LHCN-M2 (cell line): ENCODE measurements around the gene SGMS1. TPM values are rescaled to one million over a fixed set of nuclear protein-coding genes. Genes with fewer than 3 reads are reported as not detected.

Experiments used
- DNase-seq: peaks from one replicate; pipeline ENCODE4 v3.0.0-alpha.2; 2012; ENCODE audit warnings: low read depth
- total RNA-seq: library from RNA; depleted of rRNA; stranded (reverse); fragments of >200 nt; gene quantifications from 2 replicates; pipeline ENCODE4 v1.2.3, GENCODE V29; 2014

Gene SGMS1
- total RNA-seq, 1 experiment from 2014 or later, result 32.6 TPM

DNA sequence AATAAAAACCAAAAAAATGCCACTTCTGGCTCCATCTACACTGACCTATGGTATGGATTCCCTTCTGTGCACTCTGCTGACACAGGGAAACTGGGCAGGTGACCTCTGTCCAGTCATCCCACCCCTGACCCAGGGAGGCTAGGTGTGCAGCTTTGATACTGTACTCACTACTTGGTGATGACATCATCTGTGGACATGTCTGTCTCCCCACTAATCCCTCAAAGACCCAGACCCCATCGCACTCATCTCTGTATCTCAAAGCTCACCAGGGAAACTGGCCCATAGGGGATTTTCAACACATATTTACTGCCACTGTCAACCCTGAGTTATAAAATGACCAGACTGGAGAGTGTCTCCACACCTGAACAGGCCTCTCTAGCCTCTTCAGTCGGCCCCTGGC is 10.6 kb downstream of the SGMS1 start:
- DNase-seq, result no peak

DNA sequence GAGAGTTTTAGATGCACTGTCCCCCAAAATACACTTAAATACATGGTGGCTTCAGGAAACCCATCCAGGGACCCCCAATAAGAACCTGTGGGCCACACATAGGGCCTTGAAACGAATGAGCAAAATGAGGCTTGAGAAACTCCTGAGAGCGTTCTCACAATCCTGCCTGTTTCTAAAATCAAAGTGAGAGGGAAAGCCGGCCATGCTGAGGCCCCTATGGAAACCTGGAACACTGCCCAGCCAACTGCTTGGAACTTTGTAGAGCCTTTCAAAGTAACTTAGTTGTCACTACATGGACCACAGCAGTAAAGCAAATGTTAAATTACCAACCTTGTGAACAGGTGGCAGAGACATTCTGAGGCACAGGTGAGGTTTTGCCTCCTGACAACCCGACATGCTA is 13.4 kb downstream of the SGMS1 start:
- no peak for DNase-seq

DNA sequence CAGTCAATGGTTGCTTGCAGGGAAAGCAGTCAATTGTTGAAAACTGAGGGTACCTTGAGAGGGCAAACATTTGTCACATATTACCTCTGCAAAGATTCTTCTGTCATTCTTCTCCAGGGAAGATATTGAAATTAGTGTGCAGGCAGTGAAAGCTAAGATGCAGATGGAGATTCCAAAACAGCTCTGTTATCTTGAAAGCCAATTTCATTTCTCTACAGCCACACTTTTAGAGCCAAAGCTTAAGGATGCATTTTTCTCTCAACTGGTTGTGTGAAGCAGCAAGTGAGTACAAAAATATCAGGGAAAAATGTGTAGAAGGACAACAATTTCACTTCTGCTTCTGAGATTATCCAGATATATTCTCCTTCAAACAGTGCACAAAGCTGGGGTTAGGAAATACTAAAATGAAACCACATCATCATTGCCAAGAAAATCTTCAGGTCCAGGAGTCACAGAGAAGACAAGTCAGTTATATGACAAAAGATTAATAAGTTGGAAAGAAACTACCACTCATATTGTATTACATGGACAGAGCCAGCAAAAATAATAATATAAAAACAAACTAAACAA is 16.3 kb downstream of the SGMS1 start:
- DNase-seq, result no peak

DNA sequence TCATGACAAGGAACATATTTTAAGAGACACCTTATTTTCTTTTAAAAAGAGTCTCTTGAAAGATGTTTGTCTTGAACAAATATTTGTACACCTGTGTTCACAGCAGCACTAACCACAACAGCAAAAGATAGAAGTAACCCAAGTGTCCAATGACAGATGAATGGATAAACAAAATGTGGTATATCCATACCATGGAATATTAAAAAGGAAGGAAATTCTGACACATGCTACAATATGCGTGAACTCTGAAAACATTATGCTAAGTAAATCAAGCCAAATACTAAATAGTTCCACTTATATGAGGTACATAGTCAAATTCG is 17.8 kb downstream of the SGMS1 start:
- DNase-seq, result no peak

DNA sequence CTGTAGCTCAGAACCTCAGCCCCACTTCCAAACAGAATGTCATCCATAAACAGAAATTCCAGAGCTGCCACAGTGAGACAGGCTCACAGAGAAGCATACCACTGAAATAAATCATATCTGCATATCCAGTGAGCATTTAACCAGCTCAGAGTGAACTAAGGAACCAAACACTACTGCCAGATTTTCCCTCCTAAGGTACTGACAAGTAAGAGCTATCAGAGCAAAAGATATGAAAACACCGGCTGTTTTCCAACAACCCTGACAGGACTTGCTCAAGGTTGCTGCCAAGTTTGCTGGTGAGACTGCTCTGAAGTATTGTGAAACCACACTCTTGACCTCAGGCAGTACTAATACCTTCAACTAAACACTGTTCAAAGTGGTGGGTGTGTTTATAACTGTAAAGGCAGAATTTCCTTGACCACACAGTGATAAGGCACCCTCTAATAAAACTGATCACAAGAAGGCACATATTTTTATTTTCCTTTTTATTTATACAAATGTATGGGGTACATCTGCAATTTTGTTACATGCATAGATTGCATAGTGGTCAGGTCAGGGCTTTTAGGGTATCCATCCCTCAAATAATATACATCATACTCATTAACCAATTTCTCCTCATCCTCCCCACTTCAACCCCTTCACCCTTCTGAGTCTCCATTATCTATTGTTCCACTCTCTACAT is 18.3 kb downstream of the SGMS1 start:
- peak; percentile 85 for DNase-seq

DNA sequence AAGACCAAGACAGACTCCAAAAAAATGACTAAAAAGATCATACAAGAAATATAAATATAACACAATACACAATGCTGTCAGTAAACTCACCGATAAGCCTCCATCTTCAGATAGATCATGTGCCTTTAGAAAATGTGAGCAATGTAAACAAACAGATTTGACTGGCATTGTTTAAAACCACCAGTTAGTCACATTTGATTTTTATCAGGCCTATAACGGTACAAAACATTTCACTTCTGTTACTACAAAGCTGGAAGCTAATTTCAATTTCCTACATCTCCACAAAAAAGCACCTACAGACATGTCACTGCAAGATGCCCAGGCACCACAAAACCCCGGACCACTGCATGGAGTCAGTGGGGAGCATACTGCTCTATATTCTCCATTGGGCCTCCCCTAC is 18.9 kb downstream of the SGMS1 start:
- DNase-seq, result no peak

DNA sequence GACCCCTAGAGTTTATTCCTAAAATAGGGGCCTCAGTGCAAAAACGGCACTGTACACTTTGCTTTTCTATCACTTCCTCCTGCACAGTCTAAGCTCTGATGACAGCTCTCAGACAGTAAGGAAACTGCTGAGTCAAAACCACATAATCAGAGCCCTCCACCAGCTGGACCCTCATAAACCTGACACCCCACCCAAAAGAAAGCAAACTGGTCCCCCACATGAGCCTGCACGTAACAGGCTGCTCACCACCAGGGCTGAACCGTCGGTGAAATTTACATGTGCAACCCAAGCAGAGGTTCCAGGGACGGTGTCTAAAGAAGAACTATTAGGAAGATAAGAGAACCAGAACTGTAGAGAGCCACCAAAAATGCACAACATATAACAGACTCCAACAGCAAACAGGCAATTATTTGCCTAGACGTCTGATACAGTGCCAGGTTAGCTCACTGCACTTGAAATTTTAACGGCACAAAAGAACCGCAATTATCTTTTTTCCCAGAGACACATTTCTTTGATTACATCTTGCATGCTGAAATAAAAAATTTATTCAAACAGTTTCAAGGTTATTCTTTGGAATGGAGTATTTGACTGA is 19.6 kb downstream of the SGMS1 start:
- DNase-seq, result no peak

DNA sequence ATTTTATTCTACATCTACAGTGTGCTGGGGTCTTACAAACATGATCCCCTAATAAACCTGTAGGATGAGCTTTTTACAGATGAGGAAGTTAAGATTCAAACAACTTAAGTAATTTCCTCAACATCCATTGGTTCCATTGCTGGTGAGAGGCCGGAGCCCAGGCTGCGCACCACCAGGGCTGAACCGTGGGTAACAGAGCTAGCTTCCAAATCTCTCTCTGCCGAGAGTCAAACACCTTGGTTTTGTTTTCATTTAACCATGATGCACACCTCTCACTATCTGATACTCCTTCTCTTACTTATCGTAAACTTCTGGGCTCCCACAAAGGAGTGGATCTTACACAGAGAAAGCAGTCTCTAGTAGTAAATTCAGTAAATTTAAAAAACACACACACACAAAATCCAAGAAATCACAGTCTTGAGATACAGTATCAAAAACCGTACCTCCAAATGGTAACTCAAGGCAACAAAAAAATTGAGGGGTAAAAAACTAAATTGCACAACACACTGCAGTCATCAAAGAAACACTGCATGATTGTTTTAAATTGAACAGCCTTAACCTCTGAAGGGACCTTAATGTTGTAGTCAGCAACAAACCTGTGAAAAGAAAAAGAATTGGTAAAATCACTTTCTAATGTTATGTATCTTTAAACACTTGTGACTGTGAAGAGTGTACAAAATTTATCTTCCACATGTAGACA is 20.5 kb downstream of the SGMS1 start:
- DNase-seq, result no peak

DNA sequence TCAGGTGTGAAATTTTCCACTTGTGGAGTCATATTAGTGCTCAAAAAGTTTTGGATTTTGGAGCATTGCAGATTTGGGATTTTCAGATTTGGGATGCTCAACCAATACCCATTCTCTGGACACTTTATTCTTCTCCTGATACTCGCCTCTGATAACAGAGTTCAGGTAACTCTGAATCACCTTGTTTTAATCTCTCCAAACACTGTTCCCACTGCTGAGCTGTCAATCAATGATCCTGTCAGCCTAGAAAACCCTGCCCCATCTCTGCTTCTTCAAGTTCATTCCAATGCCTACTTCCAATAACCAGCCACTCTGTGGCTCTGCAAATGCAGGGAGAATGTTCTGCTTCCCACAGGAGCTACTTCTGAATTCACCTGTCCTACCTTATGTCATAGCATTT is 21.8 kb downstream of the SGMS1 start:
- DNase-seq, result no peak

DNA sequence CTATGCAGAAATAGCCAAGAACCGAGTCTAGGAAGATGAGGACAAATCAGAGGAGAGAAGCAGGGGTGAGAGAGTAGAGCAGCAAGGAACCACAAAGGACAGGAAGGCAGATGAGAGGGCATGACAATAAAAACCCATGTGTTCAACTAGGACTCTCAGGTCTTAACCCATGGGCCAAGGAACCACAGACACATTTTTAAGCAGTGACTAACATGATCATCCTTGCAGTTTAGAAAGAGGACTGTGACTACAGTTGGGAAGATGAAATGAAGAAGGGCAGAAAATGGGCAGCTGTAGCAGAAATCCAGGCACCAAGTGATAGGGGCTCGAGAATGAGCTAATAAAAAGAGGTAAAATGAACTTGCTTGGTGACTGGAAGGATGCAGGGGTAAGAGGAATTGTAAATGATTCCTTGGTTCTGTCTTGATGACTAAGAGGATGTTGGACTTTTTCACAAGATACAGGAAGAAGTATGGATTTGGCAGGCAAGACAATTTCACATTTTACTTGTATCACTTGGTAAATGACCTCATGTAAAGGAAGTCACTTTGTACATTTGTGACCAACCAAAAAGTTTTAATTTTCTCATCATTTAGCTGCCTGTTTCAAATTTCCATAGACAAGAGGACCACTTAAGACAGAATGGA is 22.8 kb downstream of the SGMS1 start:
- DNase-seq, result no peak

DNA sequence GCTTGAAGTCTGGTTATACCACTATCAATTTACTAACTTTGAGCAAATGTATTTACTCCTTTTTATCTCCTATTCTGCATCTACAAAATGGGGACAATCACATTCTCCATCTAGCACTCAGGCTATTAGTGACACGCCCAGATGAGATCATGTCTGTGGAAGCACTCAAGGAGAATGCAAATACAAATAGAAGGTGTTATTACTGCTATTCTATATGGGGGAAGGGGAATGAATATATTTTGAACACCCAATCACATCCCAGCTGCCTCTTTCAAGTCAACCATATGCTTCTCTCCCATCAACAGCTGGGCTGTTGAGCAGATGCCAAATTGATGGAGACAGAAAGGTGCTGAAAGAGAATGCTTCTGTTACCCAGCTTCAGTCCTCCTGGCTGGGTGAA is 23.5 kb downstream of the SGMS1 start:
- DNase-seq, result no peak

DNA sequence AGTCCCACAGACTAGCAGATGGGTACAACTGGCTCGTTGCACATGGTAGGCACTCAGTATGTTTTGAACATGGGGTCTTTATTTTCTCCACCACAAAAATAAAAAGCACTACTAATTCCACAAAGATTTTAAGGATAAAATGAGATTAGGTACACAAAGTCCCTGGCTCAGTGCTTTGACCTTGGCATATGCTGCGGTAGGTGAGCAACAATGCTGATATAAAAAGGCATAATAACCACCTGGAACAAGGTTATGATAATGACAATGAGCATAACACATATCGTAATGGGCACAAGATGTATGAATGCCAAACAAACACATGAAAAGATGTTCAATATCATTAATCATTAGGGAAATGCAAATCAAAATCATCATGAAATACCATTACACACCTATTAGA is 26.9 kb downstream of the SGMS1 start:
- no peak for DNase-seq

DNA sequence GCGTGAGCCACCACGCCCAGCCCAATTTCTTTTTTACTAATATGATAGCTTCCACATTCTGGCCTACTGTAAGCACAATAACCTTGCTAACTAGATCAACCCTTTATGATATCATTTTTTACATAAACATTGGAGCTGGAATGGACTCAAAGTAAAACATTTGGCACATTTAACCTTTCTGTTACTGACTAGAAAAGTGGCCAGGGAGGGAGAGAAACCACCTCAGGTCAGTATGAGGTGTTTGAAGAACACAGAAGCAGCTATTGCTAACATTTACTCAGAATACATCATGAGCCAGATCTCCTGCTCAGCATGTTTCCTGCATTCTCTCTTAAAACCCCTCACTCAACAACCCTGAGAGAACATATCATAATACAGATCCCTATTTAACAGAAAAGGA is 27.3 kb downstream of the SGMS1 start:
- DNase-seq, result no peak

DNA sequence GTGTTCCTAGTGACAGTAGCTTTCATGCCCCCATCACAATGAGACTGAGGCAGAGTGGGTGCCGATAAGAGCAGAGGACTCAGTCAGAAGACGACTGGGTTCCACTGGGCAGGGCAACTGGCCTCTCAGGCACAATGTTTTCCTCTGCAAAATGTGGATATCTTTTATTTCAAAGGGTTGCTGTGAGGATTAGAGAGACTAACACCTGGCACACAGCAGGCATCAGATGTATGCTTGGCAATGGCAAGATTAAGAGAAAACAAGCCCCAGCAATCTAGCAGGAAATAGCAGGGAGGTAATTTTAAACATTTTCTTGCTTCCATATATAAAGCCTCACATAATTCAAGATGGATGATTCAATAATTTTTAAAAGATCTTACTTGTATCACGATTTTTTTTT is 28.0 kb downstream of the SGMS1 start:
- DNase-seq, result no peak

DNA sequence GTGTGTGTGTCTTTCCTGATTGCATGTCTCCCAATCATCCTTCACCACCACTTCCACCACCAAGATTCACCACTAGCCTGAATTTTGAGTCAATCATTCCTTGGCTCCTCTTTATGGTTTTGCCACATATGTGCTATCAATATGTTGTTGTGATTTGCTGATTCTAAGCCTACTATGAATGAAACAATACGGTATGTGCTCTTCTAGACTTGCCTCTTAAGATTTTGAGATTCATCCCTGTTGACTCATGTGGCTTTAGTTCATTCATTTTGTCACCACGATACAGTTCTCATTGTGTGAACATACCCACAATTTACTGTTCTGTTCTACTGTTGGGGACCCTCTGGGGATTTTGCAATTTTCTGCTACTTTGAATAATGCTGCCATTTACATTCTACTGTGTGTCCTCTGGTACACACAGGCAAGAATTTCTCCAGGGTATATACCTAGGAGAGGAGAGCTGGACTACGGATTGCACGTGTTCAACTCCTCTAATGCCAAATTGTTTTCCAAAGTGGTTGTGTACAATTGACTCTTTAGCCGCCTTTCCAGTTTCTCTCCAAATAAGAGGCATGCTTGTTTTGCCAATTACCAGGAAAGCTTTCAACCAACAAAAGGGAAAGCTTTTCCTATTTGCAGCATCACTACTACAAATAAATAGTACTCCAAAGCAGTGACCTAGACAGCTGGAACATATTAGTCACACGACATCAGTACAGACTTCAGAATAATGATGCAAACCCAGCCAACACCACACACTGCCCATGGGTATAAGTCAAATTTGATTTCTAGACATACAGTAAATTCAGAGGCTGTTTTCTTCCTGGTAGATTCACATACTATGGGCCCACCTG is 30.0 kb downstream of the SGMS1 start:
- DNase-seq, result peak; percentile 88

DNA sequence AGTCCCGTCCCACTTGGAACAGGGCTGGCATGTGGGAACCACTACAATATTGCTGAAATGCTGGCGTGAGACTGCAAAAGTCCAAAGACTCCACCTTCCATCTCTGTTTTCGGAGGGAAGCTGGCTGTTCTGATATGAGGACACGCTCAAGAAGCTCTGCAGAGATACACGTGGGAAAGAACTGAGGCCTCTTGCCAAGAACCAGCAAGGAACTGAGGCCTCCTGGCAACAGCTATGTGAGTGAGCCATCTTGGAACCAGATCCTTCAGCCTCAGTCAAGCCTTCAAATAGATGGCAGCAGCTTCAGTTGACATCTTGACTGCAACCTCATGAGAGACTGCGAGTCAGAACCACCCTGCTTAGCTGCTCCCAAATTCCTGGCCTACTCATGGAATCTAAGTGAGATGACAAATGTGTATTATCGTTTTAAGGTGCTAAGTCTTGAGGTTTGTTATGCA is 30.8 kb downstream of the SGMS1 start:
- peak; percentile 45 for DNase-seq

DNA sequence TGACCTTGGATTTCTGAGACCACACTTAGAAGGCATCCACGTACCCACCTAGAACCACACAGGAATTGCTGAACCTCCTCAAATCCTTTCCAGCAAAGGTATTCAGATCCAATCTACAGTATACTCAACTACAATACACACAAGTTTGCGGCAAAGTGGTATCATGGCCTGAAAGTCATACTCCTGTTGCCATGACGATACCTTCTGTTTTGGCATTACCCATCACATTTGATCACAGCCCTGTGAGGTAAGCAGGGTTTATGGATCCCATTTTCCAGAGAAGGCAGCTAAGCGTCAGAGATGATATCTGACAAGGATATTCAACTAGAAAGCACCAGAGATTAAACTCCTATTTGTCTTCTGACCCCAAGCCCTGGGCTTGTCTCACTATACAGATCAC is 32.8 kb downstream of the SGMS1 start:
- no peak for DNase-seq

DNA sequence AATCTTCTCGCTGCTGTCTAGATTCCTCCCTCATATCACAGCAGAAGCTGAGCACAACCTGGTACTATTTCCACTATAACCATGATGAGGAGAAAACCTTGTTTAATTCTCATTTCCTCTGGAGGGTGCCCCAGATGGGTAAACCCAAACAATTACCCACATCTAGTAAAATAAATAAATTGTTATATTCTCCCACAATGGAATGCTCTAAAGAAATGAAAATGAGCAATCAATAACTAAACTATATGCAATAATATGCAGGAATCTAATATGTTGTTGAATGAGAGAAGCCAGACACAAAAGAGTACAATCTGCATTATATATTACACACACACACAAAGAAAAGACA is 37.0 kb downstream of the SGMS1 start:
- no peak for DNase-seq

DNA sequence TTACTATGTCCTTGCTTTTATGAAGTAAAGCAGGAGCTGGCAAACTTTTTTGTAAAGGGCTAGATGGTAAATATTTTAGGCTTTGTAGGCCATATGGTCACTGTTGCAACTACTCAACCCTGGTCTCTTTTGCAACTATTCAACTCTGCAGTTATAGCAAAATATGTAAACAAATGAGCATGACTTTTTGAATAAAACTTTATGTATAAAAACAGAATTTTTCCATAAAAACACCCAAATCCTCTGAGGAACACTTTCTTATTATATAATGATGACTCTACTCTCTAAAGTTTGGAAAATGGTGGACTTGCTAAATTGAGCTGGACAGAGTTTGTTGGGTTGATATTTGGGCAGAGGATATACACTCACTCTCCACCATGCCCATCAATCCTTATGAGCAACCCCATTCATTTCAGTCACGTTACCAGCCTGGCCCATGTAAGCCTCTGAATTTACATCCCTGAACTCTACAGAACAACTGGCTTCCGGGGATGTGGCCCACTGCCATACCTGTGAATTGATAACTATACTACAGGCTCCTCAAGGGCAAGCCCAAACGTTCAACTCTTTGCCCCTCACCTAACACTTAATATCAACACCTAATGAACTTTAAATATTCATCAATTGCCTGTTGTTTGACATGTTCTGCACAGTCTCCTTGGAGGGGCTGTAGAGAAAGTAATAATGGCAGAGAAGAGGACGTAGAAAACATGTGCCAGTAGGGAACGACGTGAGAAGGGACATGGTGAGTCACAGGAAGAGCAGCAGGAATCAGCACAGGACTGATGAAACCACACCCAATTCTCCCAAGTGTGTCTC is 37.6 kb downstream of the SGMS1 start:
- DNase-seq, result peak; percentile 74
